Endothelial cell of umbilical vein (primary cell): Measurements from ENCODE around the gene FGFR3. TPM values are rescaled to one million over a fixed set of nuclear protein-coding genes. Genes with fewer than 3 reads are reported as not detected.

Source experiments
- BruUV-seq: library from RNA; stranded (reverse); fragments of 400-500 nt; replicated peaks from 2 replicates; lab custom pipeline; 2021; lab: Mats Ljungman, UMichigan
- CTCF ChIA-PET: fragments of 300-600, 350-600 bp; sonication (Branson Sonifier 250); formaldehyde crosslinking; loops from one replicate; lab custom pipeline; 2021; ENCODE audit warnings: antibody characterized with exemption, inconsistent platforms; lab: Charles Lee
- POLR2A ChIA-PET: fragments of 300-600, 350-600 bp; sonication (Branson Sonifier 250); formaldehyde crosslinking; loops from one replicate; lab custom pipeline; 2021; ENCODE audit warnings: antibody characterized with exemption, inconsistent platforms; lab: Charles Lee
- DNase-seq: peaks from one replicate; pipeline ENCODE4 v3.0.0-alpha.2; 2011; ENCODE audit warnings: low read depth, low spot score
- FAIRE-seq: peaks from 2 replicates; lab custom pipeline; 2011; peaks lifted over from hg19 to GRCh38; lab: Jason Lieb, UNC
- H2AFZ ChIP-seq: 2 replicates; pipeline ENCODE4 v1.6.0; 2012; ENCODE audit warnings: low read depth, low read length, control low read depth, inconsistent platforms
- H3K27ac ChIP-seq: 2 replicates; pipeline ENCODE4 v1.5.1; 2011; ENCODE audit warnings: low read depth, mild to moderate bottlenecking, control low read depth, low read length, moderate library complexity; ENCODE audit not compliant: insufficient read depth
- H3K27me3 ChIP-seq, 2 experiments: 2 replicates each; pipeline versions ENCODE4 v1.6.0 to v1.6.1; 2011; ENCODE audit warnings: low read length in 2 of 2, mixed read lengths in 1 of 2; ENCODE audit not compliant: control insufficient read depth in 2 of 2, insufficient read depth in 2 of 2
- H3K36me3 ChIP-seq, 2 experiments: 2 replicates in 1 of 2; 3 replicates in 1 of 2; pipeline ENCODE4 v1.5.1; 2011; ENCODE audit warnings: low read length in 2 of 2, mild to moderate bottlenecking in 1 of 2, moderate library complexity in 1 of 2; ENCODE audit not compliant: control insufficient read depth in 2 of 2, insufficient read depth in 2 of 2; ENCODE audit errors: extremely low read depth in 1 of 2
- H3K4me1 ChIP-seq: 3 replicates; pipeline ENCODE4 v1.5.1; 2011; ENCODE audit warnings: mild to moderate bottlenecking, low read length; ENCODE audit not compliant: control insufficient read depth, insufficient read depth; ENCODE audit errors: extremely low read depth
- H3K4me2 ChIP-seq: 2 replicates; pipeline ENCODE4 v1.6.1; 2011; ENCODE audit warnings: low read length, control low read depth, mixed read lengths; ENCODE audit not compliant: insufficient read depth
- H3K4me3 ChIP-seq, 3 experiments: fragments of 200-600 bp in 1 of 3; sonication (generic), shearing (Covaris generic) in 1 of 3; replicated peaks in 1 of 3; 2 replicates each; pipeline ENCODE4 v1.5.1; 2011 to 2016; ENCODE audit warnings: control low read depth in 3 of 3, low read length in 3 of 3, mild to moderate bottlenecking in 2 of 3, inconsistent platforms in 1 of 3, low read depth in 1 of 3, moderate library complexity in 1 of 3; ENCODE audit not compliant: insufficient read depth in 1 of 3
- H3K79me2 ChIP-seq: 2 replicates; pipeline ENCODE4 v1.6.0; 2012; ENCODE audit warnings: low read length, inconsistent platforms; ENCODE audit not compliant: control insufficient read depth, insufficient read depth
- H3K9ac ChIP-seq: replicated peaks from 2 replicates; pipeline ENCODE3; 2011; ENCODE audit warnings: low read length, control low read depth; ENCODE audit not compliant: insufficient read depth; ENCODE audit errors: extremely low read depth
- H3K9me1 ChIP-seq: replicated peaks from 3 replicates; pipeline ENCODE4 v1.6.0; 2011; ENCODE audit warnings: mild to moderate bottlenecking, low read length; ENCODE audit not compliant: control insufficient read depth, insufficient read depth; ENCODE audit errors: extremely low read depth
- H3K9me3 ChIP-seq: replicated peaks from 2 replicates; pipeline ENCODE4 v1.5.1; 2012; ENCODE audit warnings: low read length, inconsistent platforms; ENCODE audit not compliant: control insufficient read depth, insufficient read depth
- H4K20me1 ChIP-seq: replicated peaks from 2 replicates; pipeline ENCODE3; 2011; ENCODE audit warnings: mild to moderate bottlenecking, low read length; ENCODE audit not compliant: control insufficient read depth, insufficient read depth; ENCODE audit errors: extremely low read depth
- CTCF ChIP-seq, 2 donors: IDR thresholded peaks; 1 replicate in 1 of 2; 2 replicates in 1 of 2; pipeline ENCODE4 v1.5.1; 2011; ENCODE audit warnings: low read length in 2 of 2, mild to moderate bottlenecking in 2 of 2, moderate library complexity in 2 of 2, control low read depth in 1 of 2, inconsistent platforms in 1 of 2, low read depth in 1 of 2; ENCODE audit not compliant: insufficient read depth in 1 of 2; ENCODE audit errors: extremely low read depth in 1 of 2
- EZH2 ChIP-seq: IDR thresholded peaks from 2 replicates; pipeline ENCODE4 v1.6.1; 2012; ENCODE audit warnings: borderline replicate concordance, low read depth, mild to moderate bottlenecking, moderate library complexity, low read length, inconsistent platforms; ENCODE audit not compliant: severe bottlenecking
- FOS ChIP-seq: IDR thresholded peaks from 2 replicates; pipeline ENCODE4 v1.6.1; 2011; ENCODE audit warnings: mild to moderate bottlenecking, low read length, moderate library complexity, borderline replicate concordance; ENCODE audit not compliant: insufficient read depth
- GATA2 ChIP-seq: IDR thresholded peaks from 2 replicates; pipeline ENCODE4 v1.7.0; 2011; ENCODE audit warnings: low read depth, mild to moderate bottlenecking, moderate library complexity, mixed read lengths, low read length; ENCODE audit not compliant: insufficient read length, insufficient read depth
- JUN ChIP-seq: IDR thresholded peaks from 2 replicates; pipeline ENCODE4 v1.6.1; 2011; ENCODE audit warnings: borderline replicate concordance, low read depth; ENCODE audit not compliant: insufficient read length, insufficient read depth
- MAX ChIP-seq: IDR thresholded peaks from 2 replicates; pipeline ENCODE4 v1.6.1; 2011; ENCODE audit not compliant: insufficient read depth, insufficient read length
- MYC ChIP-seq: IDR thresholded peaks from one replicate; pipeline ENCODE4 v1.6.1; 2011; ENCODE audit warnings: mild to moderate bottlenecking, low read depth, low read length
- POLR2A ChIP-seq: IDR thresholded peaks from 2 replicates; pipeline ENCODE4 v1.6.1; 2012; ENCODE audit warnings: low read depth, mild to moderate bottlenecking, control low read depth, low read length
- POLR2AphosphoS5 ChIP-seq: IDR thresholded peaks from 2 replicates; pipeline ENCODE4 v1.6.1; 2012; ENCODE audit warnings: low read depth, mild to moderate bottlenecking, control low read depth, low read length, moderate library complexity; ENCODE audit not compliant: insufficient read depth
- dilution Hi-C: fragments of 300-500 bp; cut with MboI; formaldehyde crosslinking; loops from one replicate; pipeline ENCODE4 v1.15.0; 2019; ENCODE audit warnings: low sequenced_read_pairs; ENCODE audit not compliant: extremely low pct_ligation_motif_present
- intact Hi-C: fragments of 100-400 bp; cut with micrococcal nuclease; formaldehyde crosslinking; loops from one replicate; pipeline ENCODE4 v1.10.0; 2022
- polyA plus RNA-seq, 4 experiments: library from polyadenylated mRNA; depleted of rRNA in 3 of 4; stranded (reverse) in 3 of 4; unstranded in 1 of 4; fragments of >200 nt; gene quantifications; 2 replicates each; pipeline versions ENCODE4 v1.2.1 to v1.2.3, GENCODE V29; 2011 to 2012; ENCODE audit warnings: missing spikeins in 1 of 4
- total RNA-seq: library from RNA; stranded (reverse); gene quantifications from 2 replicates; pipeline ENCODE4 v1.2.3, GENCODE V29; 2021

FGFR3 gene
- total and polyA plus RNA-seq, 2 donors (not counting 3 experiments of a cell fraction or from before 2014, with no cell fraction given), result 0.73 to 1.2 TPM

- Histone ChIP-seq H4K20me1 (no peaks in the 10 kb centered on the region), H3K9me3 (no peaks in the 10 kb centered on the region), H3K36me3 (peaks cover 3 to 30% of the 10 kb centered on the region in 2 experiments), H3K9ac (no peak overlapping the region), H3K4me1 (no peaks in the 10 kb centered on the region), H3K4me3 (no peak overlapping the region), H3K27me3 (no peaks in the 10 kb centered on the region), H3K27ac (no peak overlapping the region), H3K4me2 (no peak overlapping the region), H2AFZ (no peak overlapping the region), H3K79me2 (no peaks in the 10 kb centered on the region), H3K9me1 (no peaks in the 10 kb centered on the region)
- no TSS peak for BruUV-seq
- DNase-seq, result no peak
- ChIA-PET POLR2A (no interaction called here), CTCF (interaction anchor here (9.5 kb wide), 1 partner anchor 68 kb away, joined by 198 read pairs; no protein-coding TSS in a partner anchor)
- no peak for TF ChIP-seq POLR2A
- no peak for TF ChIP-seq CTCF (IDR thresholded peaks at IDR 0.05; ENCODE audit: extremely low read depth in 1 of 2, insufficient read depth in 1 of 2, low read depth in 1 of 2, low read length in 2 of 2)
- no peak for TF ChIP-seq FOS
- no peak for TF ChIP-seq POLR2AphosphoS5
- no peak for TF ChIP-seq GATA2
- TF ChIP-seq MAX, result no peak
- TF ChIP-seq MYC, result no peak
- TF ChIP-seq EZH2, result no peak
- no peak for TF ChIP-seq JUN
- intact Hi-C loops, result loop anchor here (5.0 kb wide), 1 partner anchor 98 kb away; no protein-coding TSS in a partner anchor
- dilution Hi-C loops, result no loop called here
- FAIRE-seq, result no peak
Measured at GRCh38 chr4:1814453-1814852, 21.4 kb downstream of the FGFR3 start.
